ENCODE results near the gene ADAT2. TPM values are rescaled to one million over a fixed set of nuclear protein-coding genes. Genes with fewer than 3 reads are reported as not detected.

The ADAT2 gene
- total RNA-seq, 1 donor from 2014 or later, result 9.1 TPM

Other genes with a start within 250 kb of the ADAT2 start
- 11.4 and 24.4 TPM in 2 replicates for gene PEX3, start 110 bp upstream of the ADAT2 start, total RNA-seq
- 64.7 and 71.0 TPM in 2 replicates for gene FUCA2, start 61.0 kb upstream of the ADAT2 start, total RNA-seq
- 19.6 and 29.4 TPM in 2 replicates for gene PHACTR2, start 227.3 kb upstream of the ADAT2 start, total RNA-seq